ENCODE measurements around the gene IMMP2L. TPM values are rescaled to one million over a fixed set of nuclear protein-coding genes. Genes with fewer than 3 reads are reported as not detected.

IMMP2L gene
- total RNA-seq, 4 donors from 2014 or later = 12.4 to 31.7 (median 22.8) TPM

- ATAC-seq (ENCODE audit: low FRiP score) = no peak
- no peak for DNase-seq (ENCODE audit: low spot score)
Measured at GRCh38 chr7:111147708-111148533, 414.4 kb downstream of the IMMP2L start.

GRCh38 chr7:111146136-111146535 is 416.2 kb downstream of the IMMP2L start:
- DNase-seq (ENCODE audit: low spot score) (no peak), ATAC-seq (ENCODE audit: low FRiP score) (no peak)
- no peak for TF ChIP-seq CTCF (IDR thresholded peaks at IDR 0.05)

More at GRCh38 chr7:111147708-111148533, 414.4 kb downstream of the IMMP2L start:
- no peak for TF ChIP-seq CTCF (IDR thresholded peaks at IDR 0.05)

GRCh38 chr7:111145472-111145871 is 416.8 kb downstream of the IMMP2L start:
- DNase-seq (ENCODE audit: low spot score) (no peak), ATAC-seq (ENCODE audit: low FRiP score) (no peak)

GRCh38 chr7:111140091-111140865 is 422.0 kb downstream of the IMMP2L start:
- no peak for TF ChIP-seq CTCF (IDR thresholded peaks at IDR 0.05)
- no peak for DNase-seq (ENCODE audit: low spot score)
- ATAC-seq (ENCODE audit: low FRiP score) = no peak

More at GRCh38 chr7:111145472-111145871, 416.8 kb downstream of the IMMP2L start:
- TF ChIP-seq CTCF (IDR thresholded peaks at IDR 0.05) = no peak

- DNase-seq (ENCODE audit: low spot score) (no peak), ATAC-seq (ENCODE audit: low FRiP score) (no peak)
- no peak for TF ChIP-seq CTCF (IDR thresholded peaks at IDR 0.05)
Measured at GRCh38 chr7:111138586-111138985, 423.7 kb downstream of the IMMP2L start.

GRCh38 chr7:111138193-111138569 is 424.1 kb downstream of the IMMP2L start:
- DNase-seq (ENCODE audit: low spot score) = no peak
- TF ChIP-seq CTCF (IDR thresholded peaks at IDR 0.05) = no peak
- ATAC-seq (ENCODE audit: low FRiP score) = no peak
